ENCODE results near the gene SENP1. TPM values are rescaled to one million over a fixed set of nuclear protein-coding genes. Genes with fewer than 3 reads are reported as not detected.

SENP1 gene
- total and polyA plus RNA-seq, 2 donors (not counting 3 experiments of a cell fraction or from before 2014, with no cell fraction given): 9.9 to 20.5 TPM

- no peak for DNase-seq (ENCODE audit: low read depth, low spot score)
- no TSS peak for BruUV-seq (replicated peaks)
- H3K9ac ChIP-seq (replicated peaks; ENCODE audit: extremely low read depth, insufficient read depth, low read length): no peak overlapping the region
- no peak overlapping the region for H2AFZ ChIP-seq (ENCODE audit: low read depth, low read length)
- no peak overlapping the region for H3K4me3 ChIP-seq (replicated peaks in 1 of 3; ENCODE audit: insufficient read depth in 1 of 3, low read depth in 1 of 3, low read length in 3 of 3)
- TF ChIP-seq CTCF (IDR thresholded peaks at IDR 0.05; ENCODE audit: extremely low read depth in 1 of 2, insufficient read depth in 1 of 2, low read depth in 1 of 2, low read length in 2 of 2) (no peak), MYC (IDR thresholded peaks at IDR 0.05; ENCODE audit: low read depth, low read length) (no peak), GATA2 (IDR thresholded peaks at IDR 0.05; ENCODE audit: insufficient read depth, insufficient read length, low read depth, low read length) (no peak), FOS (IDR thresholded peaks at IDR 0.05; ENCODE audit: borderline replicate concordance, insufficient read depth, low read length) (no peak), POLR2A (IDR thresholded peaks at IDR 0.05; ENCODE audit: low read depth, low read length) (no peak), POLR2AphosphoS5 (IDR thresholded peaks at IDR 0.05; ENCODE audit: insufficient read depth, low read depth, low read length) (no peak), JUN (IDR thresholded peaks at IDR 0.05; ENCODE audit: borderline replicate concordance, insufficient read depth, insufficient read length, low read depth) (no peak), EZH2 (IDR thresholded peaks at IDR 0.05; ENCODE audit: borderline replicate concordance, low read depth, low read length, severe bottlenecking) (no peak), MAX (IDR thresholded peaks at IDR 0.05; ENCODE audit: insufficient read depth, insufficient read length) (no peak)
- dilution Hi-C loops (cut with MboI; ENCODE audit: extremely low pct_ligation_motif_present, low sequenced_read_pairs): no loop called here
- H3K36me3 ChIP-seq (ENCODE audit: control insufficient read depth in 2 of 2, extremely low read depth in 1 of 2, insufficient read depth in 2 of 2, low read length in 2 of 2): peaks cover 4 to 18% of the 10 kb centered on the region in 2 experiments
- H3K4me1 ChIP-seq (ENCODE audit: control insufficient read depth, extremely low read depth, insufficient read depth, low read length): no peaks in the 10 kb centered on the region
- intact Hi-C loops (cut with micrococcal nuclease): no loop called here
- H3K27ac ChIP-seq (ENCODE audit: insufficient read depth, low read depth, low read length): no peak overlapping the region
- H3K9me3 ChIP-seq (replicated peaks; ENCODE audit: control insufficient read depth, insufficient read depth, low read length): no peaks in the 10 kb centered on the region
- no peaks in the 10 kb centered on the region for H3K79me2 ChIP-seq (ENCODE audit: control insufficient read depth, insufficient read depth, low read length)
- FAIRE-seq: no peak
- no peaks in the 10 kb centered on the region for H4K20me1 ChIP-seq (replicated peaks; ENCODE audit: control insufficient read depth, extremely low read depth, insufficient read depth, low read length)
- ChIA-PET POLR2A (no interaction called here), CTCF (interaction anchor here (1.2 kb wide), 1 partner anchor 15 kb away, joined by 3 read pairs; no protein-coding TSS in a partner anchor)
- no peaks in the 10 kb centered on the region for H3K9me1 ChIP-seq (replicated peaks; ENCODE audit: control insufficient read depth, extremely low read depth, insufficient read depth, low read length)
- H3K4me2 ChIP-seq (ENCODE audit: insufficient read depth, low read length): no peak overlapping the region
- no peaks in the 10 kb centered on the region for H3K27me3 ChIP-seq (ENCODE audit: control insufficient read depth in 2 of 2, insufficient read depth in 2 of 2, low read length in 2 of 2)
These were observed 38.5 kb downstream of the SENP1 start for GRCh38 chr12:48067250-48067938.
